Thyroid gland (tissue), 4 donors: ENCODE measurements around the gene DUSP15.

Experiments
- CTCF ChIP-seq, 6 experiments: fragments of 200-600 bp in 3 of 6; fragments of 450-650 bp in 3 of 6; sonication (generic) in 3 of 6; IDR thresholded peaks; one replicate each; pipeline ENCODE4 v1.5.1; 2016 to 2019; ENCODE audit warnings: antibody characterized with exemption in 6 of 6, mild to moderate bottlenecking in 2 of 6, inconsistent platforms in 1 of 6, moderate library complexity in 1 of 6
- POLR2A ChIP-seq, 2 donors: fragments of 450-650 bp; IDR thresholded peaks; one replicate each; pipeline ENCODE4 v1.6.1; 2017; ENCODE audit warnings: antibody characterized with exemption in 2 of 2, mild to moderate bottlenecking in 2 of 2, moderate library complexity in 1 of 2

- TF ChIP-seq CTCF (IDR thresholded peaks at IDR 0.05) (no peak), POLR2A (IDR thresholded peaks at IDR 0.05) (no peak)
Observed at GRCh38 chr20:31863296-31864085, 6.8 kb downstream of the DUSP15 start.
